ENCODE data around the gene NSUN7.
"Not testable (repeated sequence)": the region's sequence is repeated elsewhere in the genome, so short reads cannot be mapped to it uniquely, and the experiment has no call there.

NSUN7 gene

DNA sequence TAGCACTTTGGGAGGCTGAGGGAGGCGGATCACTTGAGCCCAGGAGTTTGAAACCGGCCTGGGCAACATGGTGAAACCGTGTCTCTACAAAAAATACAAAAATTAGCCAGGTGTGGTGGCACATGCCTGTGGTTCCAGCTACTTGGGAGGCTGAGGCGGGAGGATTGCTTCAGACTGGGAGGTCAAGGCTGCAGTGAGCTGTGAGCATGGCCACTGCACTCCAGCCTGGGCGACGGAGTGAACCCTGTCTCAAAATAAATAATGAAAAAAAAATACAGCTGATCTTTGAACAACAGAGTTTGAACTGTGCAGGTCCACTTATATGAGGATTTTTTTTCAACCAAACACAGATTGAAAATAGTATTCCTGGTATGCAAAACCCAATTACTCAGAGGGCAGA lies 67.4 kb downstream of the NSUN7 start:
- DNase-seq (ENCODE audit: low read depth in 1 of 2, low spot score in 1 of 2): not testable (repeated sequence)

DNA sequence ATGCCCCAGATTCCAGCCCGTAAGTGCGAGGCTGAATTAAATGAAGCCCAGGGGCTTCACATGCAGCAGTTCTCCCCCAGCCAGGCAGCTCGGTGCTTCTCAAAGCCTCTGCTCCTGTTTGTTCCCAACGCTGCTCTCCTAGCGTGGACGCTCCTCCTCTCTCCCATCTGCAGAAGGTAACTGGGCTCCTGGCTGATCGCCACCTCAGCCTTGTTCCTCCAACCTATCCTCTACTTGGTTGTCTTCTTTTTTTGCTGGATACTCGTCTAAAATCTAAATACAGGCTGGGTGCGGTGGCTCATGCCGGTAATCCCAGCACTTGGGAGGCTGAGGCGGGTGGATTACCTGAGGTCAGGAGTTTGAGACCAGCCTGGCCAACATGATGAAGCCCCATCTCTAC lies 70.3 kb downstream of the NSUN7 start:
- no peak for DNase-seq (ENCODE audit: low read depth in 1 of 2, low spot score in 1 of 2)

DNA sequence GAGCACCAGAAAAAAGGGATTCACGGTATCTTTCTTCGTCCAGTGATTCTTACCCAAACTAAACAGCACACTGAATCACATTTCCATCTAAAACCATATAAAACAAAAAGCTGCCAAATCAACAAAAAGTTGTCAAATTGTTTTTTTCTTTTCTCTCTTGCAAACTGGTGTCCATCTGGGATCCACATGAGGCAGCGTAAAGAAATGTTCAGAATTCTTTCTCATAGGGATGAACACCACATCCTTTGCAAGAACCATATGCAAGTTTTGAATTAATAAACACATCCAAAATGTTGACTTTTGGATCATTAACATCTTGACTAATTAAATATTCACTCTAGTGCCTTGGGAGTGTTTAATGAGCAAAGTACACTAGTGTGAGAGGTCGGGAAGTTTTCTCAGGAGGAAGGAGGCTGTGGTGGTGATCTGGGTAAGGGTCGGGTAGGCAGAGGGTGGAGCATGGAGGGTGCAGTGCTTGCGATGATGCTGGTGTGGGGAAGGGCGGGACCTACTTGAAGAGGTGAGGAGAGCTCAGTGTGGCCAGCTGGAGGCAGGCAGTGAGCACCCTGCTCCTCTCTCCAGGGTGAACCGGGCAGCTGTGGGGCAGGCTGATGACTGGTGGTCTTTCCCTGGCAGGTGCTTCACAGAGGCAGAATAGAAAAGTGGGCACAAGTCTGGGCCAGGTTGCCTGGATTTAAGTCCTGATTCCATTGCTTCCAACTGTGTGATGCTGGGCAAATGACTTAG lies 72.8 kb downstream of the NSUN7 start:
- DNase-seq (ENCODE audit: low read depth in 1 of 2, low spot score in 1 of 2): no peak

DNA sequence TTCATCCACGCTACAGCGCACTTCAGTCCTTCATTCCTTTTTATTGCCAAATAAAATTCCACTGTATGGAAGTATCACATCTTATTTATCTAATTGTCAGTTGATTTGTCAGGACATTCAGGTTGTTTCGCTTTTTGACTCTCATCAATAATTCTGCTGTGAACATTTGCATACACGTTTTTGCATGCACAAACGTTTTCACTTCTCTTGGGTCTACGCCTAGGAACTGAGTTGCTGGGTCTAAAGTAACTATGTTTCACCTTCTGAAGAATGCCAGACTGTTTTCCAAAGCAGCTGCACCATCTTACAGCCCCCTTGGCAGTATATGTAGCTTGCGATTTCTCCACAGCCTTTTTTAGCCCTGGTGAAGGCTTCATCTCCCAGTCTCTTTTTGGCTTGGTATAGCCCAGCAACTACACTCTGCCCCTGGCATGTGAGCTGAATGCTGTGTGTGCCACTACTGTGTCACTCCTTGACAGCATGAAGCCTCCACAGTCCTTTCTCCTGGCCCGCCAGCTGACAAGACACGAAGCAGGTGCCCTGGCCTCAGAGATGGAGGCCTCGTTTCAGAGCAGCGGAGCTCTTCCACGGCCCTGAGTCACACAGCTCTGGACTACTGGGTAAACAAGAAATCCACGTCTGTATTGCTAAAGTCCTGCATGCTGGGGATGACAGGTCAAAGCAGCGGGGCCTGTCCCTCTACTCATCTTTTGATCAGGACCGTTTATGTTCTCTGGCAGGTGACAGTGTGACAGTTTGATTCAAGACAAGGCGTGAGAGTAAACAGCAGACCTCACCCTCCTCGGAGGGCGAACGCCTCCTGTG lies 75.5 kb downstream of the NSUN7 start:
- DNase-seq (ENCODE audit: low read depth in 1 of 2, low spot score in 1 of 2): no peak

DNA sequence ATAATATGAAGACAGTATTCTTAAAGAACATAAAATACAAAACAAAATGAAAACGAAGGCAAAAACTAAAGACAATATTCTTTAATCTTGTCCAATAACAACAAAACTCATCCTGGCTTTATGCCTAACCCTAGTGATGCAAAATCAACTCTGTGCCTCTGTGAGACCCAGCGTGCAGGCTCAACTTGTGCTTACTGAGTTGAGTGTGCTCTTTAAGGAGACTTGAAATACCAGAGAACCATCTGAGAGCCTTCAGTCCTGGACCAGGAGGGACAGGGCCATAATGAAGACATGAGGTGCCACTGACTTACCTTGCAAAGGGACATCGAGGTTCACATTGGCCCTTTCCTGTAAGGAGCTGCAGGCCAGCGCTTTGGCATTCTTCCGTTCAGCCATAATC lies 77.1 kb downstream of the NSUN7 start:
- DNase-seq (ENCODE audit: low read depth in 1 of 2, low spot score in 1 of 2): no peak

- no peak for DNase-seq (ENCODE audit: low read depth in 1 of 2, low spot score in 1 of 2)
These were observed 78.0 kb downstream of the NSUN7 start for GRCh38 chr4:40827758-40828157.

- no peak for DNase-seq (ENCODE audit: low read depth in 1 of 2, low spot score in 1 of 2)
These were observed 78.9 kb downstream of the NSUN7 start for GRCh38 chr4:40828661-40829060.

DNA sequence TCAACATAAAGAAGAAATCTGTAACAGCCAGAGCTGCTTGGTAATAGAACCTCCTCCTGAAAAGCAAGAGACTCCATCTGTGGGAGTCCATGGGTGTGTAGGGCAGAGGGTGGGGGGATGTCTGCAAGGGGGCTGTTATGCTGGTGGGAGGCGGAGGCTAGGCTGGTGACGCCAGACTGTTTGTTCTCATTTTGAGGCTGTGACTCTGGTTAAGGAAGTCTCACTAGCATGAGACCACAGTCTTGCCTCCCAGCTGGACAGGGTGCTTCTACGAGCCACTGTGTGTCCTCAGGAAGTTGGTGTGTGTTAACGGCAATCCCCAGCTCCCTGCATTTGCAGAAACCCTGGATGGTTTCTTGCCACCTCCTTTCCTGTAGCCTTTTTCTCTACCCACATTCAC lies 79.8 kb downstream of the NSUN7 start:
- no peak for DNase-seq (ENCODE audit: low read depth in 1 of 2, low spot score in 1 of 2)

- DNase-seq (ENCODE audit: low read depth in 1 of 2, low spot score in 1 of 2): no peak
These were observed 81.6 kb downstream of the NSUN7 start for GRCh38 chr4:40831146-40831907.

DNA sequence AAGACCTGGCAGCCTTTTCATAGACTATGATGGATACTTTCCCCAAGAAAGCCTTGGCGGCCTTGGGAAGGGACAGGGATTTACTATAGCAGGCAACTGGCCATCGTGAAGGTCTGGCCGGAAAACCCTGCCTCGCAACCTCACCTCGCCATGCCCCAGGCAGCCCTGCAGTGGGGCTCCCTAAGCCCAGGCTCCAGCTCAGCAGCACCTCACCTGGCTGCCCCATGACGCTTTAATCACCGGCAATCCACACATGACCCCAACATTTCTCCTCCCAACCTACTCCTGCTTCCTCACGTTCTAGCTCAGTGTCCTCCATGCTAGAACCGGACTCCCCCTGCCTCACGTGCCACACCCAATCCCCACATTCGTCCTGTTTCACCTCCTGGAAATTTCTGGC lies 82.4 kb downstream of the NSUN7 start:
- no peak for DNase-seq (ENCODE audit: low read depth in 1 of 2, low spot score in 1 of 2)

DNA sequence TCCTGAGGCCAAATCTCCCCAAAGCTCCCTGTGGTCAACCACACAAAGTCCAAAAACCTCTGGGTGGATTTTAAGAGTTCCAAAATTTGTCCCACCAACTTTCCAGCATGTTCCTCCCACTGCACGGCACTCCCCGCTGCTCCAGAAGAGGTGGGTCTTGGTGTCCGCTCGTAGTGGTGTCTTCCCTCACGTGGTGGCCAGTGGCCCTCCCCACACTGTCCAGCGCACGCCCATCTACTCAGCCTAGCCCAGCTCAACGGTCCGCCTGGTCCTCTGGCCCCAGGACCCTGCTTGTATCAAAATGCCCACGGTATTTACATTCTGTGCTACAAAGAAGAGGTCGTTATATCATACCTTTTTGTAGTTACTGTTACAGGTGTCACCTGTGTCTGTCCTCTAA lies 83.5 kb downstream of the NSUN7 start:
- no peak for DNase-seq (ENCODE audit: low read depth in 1 of 2, low spot score in 1 of 2)

- DNase-seq (ENCODE audit: low read depth in 1 of 2, low spot score in 1 of 2): no peak
These were observed 87.5 kb downstream of the NSUN7 start for GRCh38 chr4:40837094-40837870.

DNA sequence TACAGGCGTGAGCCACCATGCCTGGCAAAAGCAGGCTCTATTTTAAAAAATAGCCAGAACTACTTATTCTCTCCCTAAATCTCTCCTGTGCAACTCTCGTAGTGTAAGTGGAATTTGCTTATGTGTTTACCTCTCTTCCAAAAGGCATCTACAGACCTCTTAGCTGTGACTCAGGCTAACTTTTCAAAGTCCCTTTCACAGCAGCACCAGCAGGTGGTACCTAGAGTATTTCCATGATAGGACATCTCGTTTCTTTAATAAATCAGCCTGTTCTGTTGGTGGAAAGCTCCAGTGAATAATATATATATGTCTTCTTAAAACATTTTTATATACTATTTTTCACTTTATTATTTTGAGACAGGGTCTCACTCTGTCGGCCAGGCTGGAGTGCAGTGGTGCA lies 89.0 kb downstream of the NSUN7 start:
- DNase-seq (ENCODE audit: low read depth in 1 of 2, low spot score in 1 of 2): no peak

- no peak for DNase-seq (ENCODE audit: low read depth in 1 of 2, low spot score in 1 of 2)
These were observed 90.7 kb downstream of the NSUN7 start for GRCh38 chr4:40840255-40840984.

- peak; percentile 16 to 58 for DNase-seq (ENCODE audit: low read depth in 1 of 2, low spot score in 1 of 2)
These were observed 91.3 kb downstream of the NSUN7 start for GRCh38 chr4:40840985-40841571.

DNA sequence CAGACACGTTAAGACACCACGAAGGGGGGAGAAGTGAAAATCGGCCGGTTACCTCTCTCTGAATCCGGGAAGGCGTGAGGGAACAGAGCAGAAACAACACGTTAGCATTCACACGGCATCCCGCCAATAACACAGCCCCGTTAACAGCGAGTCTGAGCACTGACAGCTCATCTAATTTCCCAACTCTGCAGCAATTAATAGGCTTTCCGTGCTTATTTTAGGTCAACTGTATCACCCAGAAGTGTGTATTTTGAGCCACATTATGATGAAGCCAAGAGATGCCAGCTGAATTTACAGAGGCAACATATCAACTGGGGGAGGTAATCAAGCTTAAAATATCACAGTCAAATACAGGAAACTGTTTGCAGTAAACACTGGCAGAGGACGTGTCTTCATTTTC lies 92.6 kb downstream of the NSUN7 start:
- no peak for DNase-seq (ENCODE audit: low read depth in 1 of 2, low spot score in 1 of 2)

- no peak for DNase-seq (ENCODE audit: low read depth in 1 of 2, low spot score in 1 of 2)
These were observed 93.1 kb downstream of the NSUN7 start for GRCh38 chr4:40842725-40843423.

DNA sequence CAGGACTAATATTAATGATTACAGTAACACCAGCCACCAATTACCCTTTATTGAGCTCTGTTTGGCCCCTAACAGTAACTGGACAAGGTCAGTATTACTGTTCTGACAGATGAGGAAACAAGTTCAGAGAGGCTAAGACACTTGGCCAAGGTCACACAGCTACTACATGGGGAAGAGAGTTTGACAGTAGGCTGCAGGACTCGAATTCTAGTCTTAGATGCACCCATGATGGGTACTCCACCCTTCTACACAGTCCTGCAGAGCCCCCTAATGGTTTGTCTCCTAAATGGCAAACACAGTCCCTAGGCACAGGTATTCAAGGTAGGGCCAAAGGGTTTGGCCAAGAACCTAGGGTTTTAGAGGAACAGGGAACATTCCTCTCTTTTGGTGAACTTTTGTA lies 93.9 kb downstream of the NSUN7 start:
- no peak for DNase-seq (ENCODE audit: low read depth in 1 of 2, low spot score in 1 of 2)

GRCh38 chr4:40844261-40844660 lies 94.5 kb downstream of the NSUN7 start:
- no peak for DNase-seq (ENCODE audit: low read depth in 1 of 2, low spot score in 1 of 2)
